HEK293 (cell line): Measurements from ENCODE around the gene RASSF1.

ENCODE experiments used
- CTCF ChIA-PET: fragments of 350-600 bp; formaldehyde crosslinking; extraction: SDS; loops from one replicate; lab custom pipeline; 2021; ENCODE audit warnings: antibody characterized with exemption; lab: Yijun Ruan, JAX
- POLR2A ChIA-PET: fragments of 300-600 bp; formaldehyde crosslinking; extraction: SDS; loops from one replicate; lab custom pipeline; 2020; ENCODE audit warnings: antibody characterized with exemption, inconsistent platforms; lab: Yijun Ruan, JAX
- H3K27ac ChIP-seq: fragments of 200-500 bp; sonication (Bioruptor generic); 2 replicates; pipeline ENCODE4 v1.5.1; 2014; ENCODE audit warnings: low read depth, low read length, control low read depth, inconsistent platforms; ENCODE audit errors: extremely low read depth
- H3K36me3 ChIP-seq, 2 experiments: fragments of 200-500 bp in 1 of 2; sonication (Bioruptor generic) in 1 of 2; 1 replicate in 1 of 2; 2 replicates in 1 of 2; pipeline ENCODE4 v1.5.1; 2014 to 2017; ENCODE audit warnings: inconsistent platforms in 2 of 2, low read length in 2 of 2; ENCODE audit not compliant: control insufficient read depth in 2 of 2, insufficient read depth in 1 of 2
- H3K4me1 ChIP-seq: fragments of 200-500 bp; sonication (Bioruptor generic); 2 replicates; pipeline ENCODE4 v1.5.1; 2014; ENCODE audit warnings: mild to moderate bottlenecking, low read length, inconsistent platforms; ENCODE audit not compliant: control insufficient read depth, insufficient read depth
- H3K4me3 ChIP-seq: 2 replicates; pipeline ENCODE4 v1.5.1; 2011; ENCODE audit warnings: low read depth, mild to moderate bottlenecking, control low read depth, low read length, moderate library complexity
- H3K9me3 ChIP-seq: fragments of 200-500 bp; sonication (Bioruptor generic); 2 replicates; pipeline ENCODE4 v1.5.1; 2014; ENCODE audit warnings: low read depth, low read length, inconsistent platforms; ENCODE audit not compliant: control insufficient read depth, insufficient read depth
- CTCF ChIP-seq: fragments of 450-650 bp; formaldehyde crosslinking; IDR thresholded peaks from 2 replicates; pipeline ENCODE4 v1.5.1; 2016; ENCODE audit warnings: missing biosample characterization, missing genetic modification characterization
- EGR2 ChIP-seq: fragments of 450-650 bp; formaldehyde crosslinking; IDR thresholded peaks from 2 replicates; pipeline ENCODE4 v1.5.1; 2016; ENCODE audit warnings: low read depth, missing biosample characterization, missing genetic modification characterization
- GLIS1 ChIP-seq: fragments of 450-650 bp; formaldehyde crosslinking; IDR thresholded peaks from 2 replicates; pipeline ENCODE4 v1.5.1; 2016; ENCODE audit warnings: missing biosample characterization, missing genetic modification characterization
- GLIS2 ChIP-seq: fragments of 450-650 bp; formaldehyde crosslinking; IDR thresholded peaks from 2 replicates; pipeline ENCODE4 v1.5.1; 2016; ENCODE audit warnings: missing biosample characterization, missing genetic modification characterization
- INSM2 ChIP-seq: fragments of 450-650 bp; formaldehyde crosslinking; IDR thresholded peaks from 2 replicates; pipeline ENCODE4 v1.5.1; 2016; ENCODE audit warnings: missing biosample characterization, missing genetic modification characterization
- OSR2 ChIP-seq: fragments of 450-650 bp; formaldehyde crosslinking; IDR thresholded peaks from 2 replicates; pipeline ENCODE4 v1.5.1; 2016; ENCODE audit warnings: missing biosample characterization, missing genetic modification characterization
- ZBTB26 ChIP-seq: fragments of 450-650 bp; formaldehyde crosslinking; optimal IDR thresholded peaks from 2 replicates; pipeline ENCODE3; 2016; ENCODE audit warnings: missing biosample characterization, mild to moderate bottlenecking, missing genetic modification characterization
- ZBTB48 ChIP-seq: fragments of 450-650 bp; formaldehyde crosslinking; IDR thresholded peaks from 2 replicates; pipeline ENCODE4 v1.5.1; 2016; ENCODE audit warnings: missing biosample characterization, missing genetic modification characterization
- ZBTB49 ChIP-seq: fragments of 450-650 bp; formaldehyde crosslinking; IDR thresholded peaks from 2 replicates; pipeline ENCODE4 v1.5.1; 2016; ENCODE audit warnings: missing biosample characterization, missing genetic modification characterization, low read depth
- ZFHX2 ChIP-seq: fragments of 450-650 bp; formaldehyde crosslinking; conservative IDR thresholded peaks from 2 replicates; pipeline ENCODE4 v1.5.1; 2016; ENCODE audit warnings: missing biosample characterization, missing genetic modification characterization
- ZNF174 ChIP-seq: fragments of 450-650 bp; formaldehyde crosslinking; IDR thresholded peaks from 2 replicates; pipeline ENCODE4 v1.5.0; 2017; ENCODE audit warnings: missing biosample characterization, mild to moderate bottlenecking, missing genetic modification characterization
- ZNF202 ChIP-seq: fragments of 450-650 bp; formaldehyde crosslinking; IDR thresholded peaks from 2 replicates; pipeline ENCODE4 v1.5.1; 2016; ENCODE audit warnings: missing biosample characterization, missing genetic modification characterization, borderline replicate concordance
- ZNF341 ChIP-seq: fragments of 450-650 bp; formaldehyde crosslinking; IDR thresholded peaks from 2 replicates; pipeline ENCODE4; 2016; ENCODE audit warnings: low read depth, missing biosample characterization, missing genetic modification characterization
- ZNF658 ChIP-seq: fragments of 450-650 bp; formaldehyde crosslinking; IDR thresholded peaks from 2 replicates; pipeline ENCODE4; 2016; ENCODE audit warnings: missing biosample characterization, missing genetic modification characterization
- ZNF664 ChIP-seq: fragments of 450-650 bp; formaldehyde crosslinking; IDR thresholded peaks from 2 replicates; pipeline ENCODE4 v1.5.1; 2016; ENCODE audit warnings: missing biosample characterization, missing genetic modification characterization
- ZNF670 ChIP-seq: fragments of 450-650 bp; formaldehyde crosslinking; IDR thresholded peaks from 2 replicates; pipeline ENCODE4 v1.5.1; 2016; ENCODE audit warnings: missing biosample characterization, missing genetic modification characterization, low read depth
- ZNF777 ChIP-seq: fragments of 450-650 bp; formaldehyde crosslinking; IDR thresholded peaks from 2 replicates; pipeline ENCODE4 v1.5.1; 2017; ENCODE audit warnings: missing biosample characterization, missing genetic modification characterization, borderline replicate concordance
- ZSCAN5A ChIP-seq: fragments of 450-650 bp; formaldehyde crosslinking; IDR thresholded peaks from 2 replicates; pipeline ENCODE4 v1.5.1; 2016; ENCODE audit warnings: missing biosample characterization, missing genetic modification characterization

RASSF1 gene

GRCh38 chr3:50318615-50319014 is 22.0 kb downstream of the RASSF1 start (continued):
- no peak for TF ChIP-seq GLIS2 (tag by site-specific recombination)
- TF ChIP-seq ZNF664 (tag by site-specific recombination), result no peak

DNA sequence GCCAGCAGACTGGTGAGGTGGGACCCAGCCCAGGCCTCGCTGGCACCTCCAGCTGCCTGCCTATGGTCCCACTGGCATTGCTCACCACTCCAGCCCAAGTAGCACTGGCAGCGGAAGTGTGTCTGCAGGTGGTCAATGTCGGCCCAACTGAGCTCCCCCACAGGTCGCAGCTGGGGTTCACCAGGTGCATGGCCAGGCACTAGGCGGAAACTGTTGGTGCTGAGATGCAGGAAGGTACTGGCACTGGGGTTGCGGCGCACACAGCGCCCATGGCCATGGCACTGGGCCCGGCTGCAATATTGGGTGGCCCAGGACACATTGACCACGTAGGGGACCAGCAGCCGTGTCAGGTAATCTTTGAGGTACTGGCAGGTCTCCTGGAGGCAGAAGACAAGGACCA is 22.5 kb downstream of the RASSF1 start:
- ChIA-PET POLR2A (interaction anchor here (1.6 to 3.6 kb wide), 4 partner anchors 10 to 26 kb away, joined by 8 to 12 read pairs (median 12); partner anchors contain the start of genes HYAL3, IFRD2, NAA80 and TUSC2), CTCF (interaction anchor here (0.6 to 1.2 kb wide), 2 partner anchors 27 to 44 kb away, joined by 3 read pairs; no protein-coding TSS in a partner anchor)

GRCh38 chr3:50317300-50317699 is 23.3 kb downstream of the RASSF1 start:
- peaks cover 7% of the 10 kb centered on the region; the same call in 1 of the 2 replicates for H3K4me1 ChIP-seq
- TF ChIP-seq ZNF670, result no peak
- 0 out of 2 replicates have a peak, but pooled peaks have one; percentile 36 for TF ChIP-seq ZBTB48 (tag by site-specific recombination)
- TF ChIP-seq ZNF174 (tag by site-specific recombination), result no peak
- H3K36me3 ChIP-seq, result peaks cover 0 to 38% of the 10 kb centered on the region in 2 experiments; a peak in 1 of 3 replicates
- no peaks in the 10 kb centered on the region for H3K9me3 ChIP-seq
- ChIA-PET POLR2A (interaction anchor here (1.0 to 3.6 kb wide), 5 partner anchors 11 to 53 kb away, joined by 3 to 12 read pairs (median 11); partner anchors contain the start of genes HYAL3, IFRD2, NAA80 and TUSC2), CTCF (interaction anchor here (0.6 to 1.0 kb wide), 2 partner anchors 18 to 26 kb away, joined by 3 to 7 read pairs; partner anchors contain the start of genes HYAL3 and NAA80)
- no peak overlapping the region for H3K4me3 ChIP-seq
- H3K27ac ChIP-seq, result no peak overlapping the region

More for the DNA sequence above, 22.5 kb downstream of the RASSF1 start:
- TF ChIP-seq ZNF174 (tag by site-specific recombination) (no peak), GLIS1 (0 out of 2 replicates have a peak, but pooled peaks have one; percentile 5)
- TF ChIP-seq, all 188 proteins: peak for 1
- no peak overlapping the region for H3K27ac ChIP-seq
- no peaks in the 10 kb centered on the region for H3K9me3 ChIP-seq
- no peak overlapping the region for H3K4me3 ChIP-seq
- peaks cover 0 to 38% of the 10 kb centered on the region in 2 experiments; a peak in 1 of 3 replicates for H3K36me3 ChIP-seq
- peaks cover 7% of the 10 kb centered on the region; the same call in 1 of the 2 replicates for H3K4me1 ChIP-seq

- POLR2A ChIA-PET, result interaction anchor here (0.5 to 3.6 kb wide), 6 partner anchors 11 to 52 kb away, joined by 3 to 12 read pairs (median 10); partner anchors contain the start of genes HYAL3, IFRD2, NAA80 and TUSC2
- peaks cover 0 to 38% of the 10 kb centered on the region in 2 experiments; a peak in 1 of 3 replicates for H3K36me3 ChIP-seq
- TF ChIP-seq ZNF777, result no peak
- TF ChIP-seq EGR2 (tag by site-specific recombination), result peak; percentile 94
- no peak for TF ChIP-seq CTCF
- TF ChIP-seq ZBTB26 (tag by site-specific recombination), result no peak
- TF ChIP-seq ZBTB49 (tag by site-specific recombination), result no peak
- no peak for TF ChIP-seq ZNF202 (tag by site-specific recombination)
- TF ChIP-seq ZSCAN5A (tag by site-specific recombination), result no peak
- 0 out of 2 replicates have a peak, but pooled peaks have one; percentile 14 for TF ChIP-seq ZNF341
- no peak for TF ChIP-seq ZNF658
- TF ChIP-seq GLIS1, result peak; percentile 68
- no peak for TF ChIP-seq OSR2 (tag by site-specific recombination)
- peak; percentile 92 for TF ChIP-seq ZFHX2 (tag by site-specific recombination)
- 0 out of 2 replicates have a peak, but pooled peaks have one; percentile 13 for TF ChIP-seq INSM2 (tag by site-specific recombination)
Observed at GRCh38 chr3:50316657-50317242, 23.9 kb downstream of the RASSF1 start.

More at GRCh38 chr3:50316657-50317242, 23.9 kb downstream of the RASSF1 start:
- CTCF ChIA-PET, result interaction anchor here (1.0 kb wide), 1 partner anchor 18 kb away, joined by 7 read pairs; the partner anchor contains the start of genes HYAL3 and NAA80
- no peak overlapping the region for H3K27ac ChIP-seq
- H3K4me1 ChIP-seq, result peaks cover 7% of the 10 kb centered on the region; the same call in 1 of the 2 replicates
- H3K4me3 ChIP-seq, result no peak overlapping the region
- H3K9me3 ChIP-seq, result no peaks in the 10 kb centered on the region
